ENCODE data around the gene TXN2.

GRCh38 chr22:36480941-36481392 is 473 bp downstream of the TXN2 start:
- no peak for TF ChIP-seq RAD21 (IDR thresholded peaks at IDR 0.05; ENCODE audit: low read depth)
- no peak; the same call in 1 of the 2 replicates for TF ChIP-seq YY1 (IDR thresholded peaks at IDR 0.05; ENCODE audit: low read depth)

Data from Ishikawa (cell line).